Naive thymus-derived CD4-positive, alpha-beta T cell (primary cell): ENCODE results near the gene CCNB1. TPM values are rescaled to one million over a fixed set of nuclear protein-coding genes. Genes with fewer than 3 reads are reported as not detected.
"Not testable (repeated sequence)": the region's sequence is repeated elsewhere in the genome, so short reads cannot be mapped to it uniquely, and the experiment has no call there.

ENCODE experiments used
- ATAC-seq: fragments of 150-1000 bp; cut with Tn5 transposase; 2 replicates; pipeline ENCODE4 v1.10.0; 2021; ENCODE audit warnings: mild to moderate bottlenecking, moderate library complexity
- CTCF ChIA-PET: fragments of 350-600 bp; sonication (Branson Sonifier 250); formaldehyde crosslinking; loops from one replicate; lab custom pipeline; 2021; ENCODE audit warnings: antibody characterized with exemption; lab: Charles Lee
- POLR2A ChIA-PET: fragments of 350-600 bp; sonication (Branson Sonifier 250); formaldehyde crosslinking; loops from one replicate; lab custom pipeline; 2021; ENCODE audit warnings: antibody characterized with exemption, inconsistent platforms; lab: Charles Lee
- DNase-seq, 9 donors: peaks; one replicate each; pipeline versions ENCODE4 v3.0.0 to v3.0.0-alpha.2; 2020 to 2022; ENCODE audit warnings: mixed read lengths in 1 of 9
- H3K27ac ChIP-seq: one replicate; pipeline ENCODE4 v1.7.0; 2013; ENCODE audit warnings: mild to moderate bottlenecking, low read depth, low read length, moderate library complexity
- H3K27me3 ChIP-seq, 2 donors: one replicate each; pipeline ENCODE4 v1.7.0; 2013; ENCODE audit warnings: low read length in 2 of 2, mild to moderate bottlenecking in 2 of 2, moderate library complexity in 2 of 2; ENCODE audit not compliant: control insufficient read depth in 2 of 2, insufficient read depth in 2 of 2
- H3K36me3 ChIP-seq, 3 experiments: 1 replicate in 2 of 3; 2 replicates in 1 of 3; pipeline ENCODE4 v1.7.0; 2013; ENCODE audit warnings: low read length in 3 of 3, mild to moderate bottlenecking in 3 of 3, moderate library complexity in 1 of 3; ENCODE audit not compliant: insufficient read depth in 3 of 3, control insufficient read depth in 2 of 3
- H3K4me1 ChIP-seq, 2 donors: one replicate each; pipeline ENCODE4 v1.7.0; 2013; ENCODE audit warnings: low read length in 2 of 2, mild to moderate bottlenecking in 2 of 2, moderate library complexity in 1 of 2; ENCODE audit not compliant: control insufficient read depth in 2 of 2, insufficient read depth in 2 of 2
- H3K4me3 ChIP-seq: 2 replicates; pipeline ENCODE4 v1.7.0; 2013; ENCODE audit warnings: mild to moderate bottlenecking, low read length
- H3K9me3 ChIP-seq, 3 experiments: 1 replicate in 2 of 3; 2 replicates in 1 of 3; pipeline ENCODE4 v1.7.0; 2013; ENCODE audit warnings: low read length in 3 of 3; ENCODE audit not compliant: control insufficient read depth in 2 of 3
- H3K27ac Mint-ChIP-seq, 9 donors: one replicate each; pipeline ENCODE4 v1.8.0; 2020 to 2022; ENCODE audit warnings: mixed read lengths in 9 of 9, mild to moderate bottlenecking in 8 of 9, moderate library complexity in 5 of 9, inconsistent platforms in 2 of 9
- H3K27me3 Mint-ChIP-seq, 5 donors: one replicate each; pipeline ENCODE4 v1.8.0; 2021 to 2022; ENCODE audit warnings: mixed read lengths in 5 of 5, mild to moderate bottlenecking in 1 of 5
- H3K36me3 Mint-ChIP-seq, 5 donors: one replicate each; pipeline ENCODE4 v1.8.0; 2020 to 2022; ENCODE audit warnings: mixed read lengths in 5 of 5, mild to moderate bottlenecking in 3 of 5, inconsistent platforms in 1 of 5
- H3K4me1 Mint-ChIP-seq, 7 donors: one replicate each; pipeline ENCODE4 v1.8.0; 2020 to 2022; ENCODE audit warnings: mixed read lengths in 7 of 7, mild to moderate bottlenecking in 3 of 7, inconsistent platforms in 1 of 7
- H3K4me3 Mint-ChIP-seq, 10 donors: one replicate each; pipeline ENCODE4 v1.8.0; 2020 to 2022; ENCODE audit warnings: mild to moderate bottlenecking in 10 of 10, mixed read lengths in 10 of 10, moderate library complexity in 6 of 10, inconsistent platforms in 2 of 10
- H3K9me3 Mint-ChIP-seq, 11 donors: one replicate each; pipeline ENCODE4 v1.8.0; 2020 to 2022; ENCODE audit warnings: mixed read lengths in 11 of 11, mild to moderate bottlenecking in 4 of 11, inconsistent platforms in 1 of 11, moderate library complexity in 1 of 11
- intact Hi-C, 2 donors: fragments of 100-400 bp; cut with micrococcal nuclease; formaldehyde crosslinking; loops; one replicate each; pipeline ENCODE4 v1.15.1; 2023
- polyA plus RNA-seq, 2 donors: library from polyadenylated mRNA; unstranded; fragments of 300-500 nt; fragmentation: Illumina TruSeq; gene quantifications; one replicate each; pipeline ENCODE4 v1.2.3, GENCODE V29; 2021
- total RNA-seq, 6 experiments: library from RNA in 5 of 6; stranded (reverse) in 5 of 6; gene quantifications; 1 replicate in 5 of 6; 2 replicates in 1 of 6; pipeline ENCODE4 v1.2.3 and lab custom pipeline; 2021 to 2026

CCNB1 gene
- total and polyA plus RNA-seq, 7 experiments from 2014 or later, result 1.3 to 110 (median 3.4) TPM

DNA sequence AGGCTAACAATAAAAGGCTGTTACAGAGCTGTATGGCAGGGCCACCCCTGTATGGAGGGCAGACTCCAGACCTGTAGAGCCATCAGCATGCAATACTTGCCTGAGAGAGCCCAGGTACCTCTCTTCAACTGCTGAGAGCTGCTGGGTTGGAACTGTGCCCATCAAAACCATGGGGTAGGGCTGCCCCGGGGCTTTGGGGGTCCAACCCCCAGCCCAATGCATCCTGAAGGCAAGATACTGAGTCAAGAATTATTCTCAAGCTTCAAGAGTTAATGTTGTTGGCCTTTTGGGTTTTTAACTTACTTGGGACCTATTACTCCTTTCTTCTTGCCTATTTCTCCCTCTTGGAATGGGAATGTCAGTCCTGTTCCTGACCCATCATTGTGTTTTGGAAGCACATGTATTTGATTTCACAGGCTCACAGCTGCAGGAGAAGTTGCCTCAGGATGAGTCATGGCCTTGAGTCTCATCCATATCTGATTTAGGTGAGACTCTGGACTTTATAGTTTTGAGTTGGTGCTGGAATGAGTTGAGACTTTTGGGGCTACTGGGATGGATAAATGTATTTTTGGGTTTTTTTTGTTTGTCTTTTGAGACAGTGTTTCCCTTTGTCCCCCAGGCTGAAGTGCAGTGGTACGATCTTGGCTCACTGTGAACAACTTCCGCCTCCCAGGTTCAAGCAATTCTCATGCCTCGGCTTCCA is 46.7 kb downstream of the CCNB1 start:
- H3K36me3 ChIP-seq, result peaks cover 0 to 7% (median 0%) of the 10 kb centered on the region in 3 experiments
- Mint-ChIP-seq H3K27ac (no peak overlapping the region), H3K4me1 (peaks cover under 1 to 23% (median 17%) of the 10 kb centered on the region in 7 donors), H3K27me3 (no peaks in the 10 kb centered on the region), H3K4me3 (no peak overlapping the region), H3K36me3 (peaks cover 0 to 3% (median 0%) of the 10 kb centered on the region in 5 donors), H3K9me3 (peaks cover 0 to 3% (median 0%) of the 10 kb centered on the region in 11 donors)
- H3K9me3 ChIP-seq, result no peaks in the 10 kb centered on the region
- no peaks in the 10 kb centered on the region for H3K27me3 ChIP-seq
- POLR2A ChIA-PET, result no interaction called here
- no peak for ATAC-seq
- no peak for DNase-seq
- H3K27ac ChIP-seq, result no peak overlapping the region
- no peak overlapping the region for H3K4me3 ChIP-seq
- CTCF ChIA-PET, result no interaction called here
- intact Hi-C loops, result no loop called here
- H3K4me1 ChIP-seq, result peaks cover 3 to 7% of the 10 kb centered on the region in 2 donors

DNA sequence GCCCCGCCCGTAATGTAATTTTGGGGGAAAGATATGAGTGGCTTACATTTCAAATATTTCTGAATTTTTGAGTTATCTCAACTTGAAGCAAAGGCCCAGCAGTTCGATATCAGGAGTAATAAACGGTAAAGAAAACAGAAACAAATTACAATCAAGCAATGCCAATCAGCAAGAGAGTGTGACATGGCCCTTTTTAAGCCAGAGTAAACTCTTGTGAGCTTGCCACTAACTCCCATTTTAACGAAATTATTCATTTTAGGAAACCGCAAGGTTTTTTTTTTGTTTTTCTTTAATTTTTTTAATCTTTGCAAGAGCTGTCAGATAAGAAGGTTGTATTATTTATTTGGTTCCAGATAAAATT is 50.2 kb downstream of the CCNB1 start:
- DNase-seq, result no peak
- Histone ChIP-seq H3K9me3 (no peaks in the 10 kb centered on the region), H3K27ac (peak overlapping the region; percentile 92), H3K4me1 (peaks cover 5 to 8% of the 10 kb centered on the region in 2 donors), H3K4me3 (peak overlapping the region; percentile 100), H3K27me3 (no peaks in the 10 kb centered on the region), H3K36me3 (peaks cover 0 to 7% (median 0%) of the 10 kb centered on the region in 3 experiments)
- Mint-ChIP-seq H3K27me3 (no peaks in the 10 kb centered on the region), H3K27ac (peak overlapping the region; percentile 96 to 99 (median 97)), H3K4me3 (peak overlapping the region; percentile 95 to 99 (median 96)), H3K9me3 (peaks cover 0 to 5% (median 0%) of the 10 kb centered on the region in 11 donors), H3K4me1 (peaks cover 2 to 34% (median 29%) of the 10 kb centered on the region in 7 donors), H3K36me3 (peaks cover 0 to 10% (median 7%) of the 10 kb centered on the region in 5 donors)
- intact Hi-C loops, result loop anchor here (1.0 kb wide), 8 partner anchors 17 to 174 kb away; partner anchors contain the start of genes AK6 (in 2 of the 2), CCNB1 (in 2 of the 2), CDK7 (in 2 of the 2) and CENPH (in 2 of the 2)
- POLR2A ChIA-PET, result interaction anchor here (1.0 to 3.4 kb wide), 3 partner anchors 18 to 117 kb away, joined by 3 to 18 read pairs (median 5); partner anchors contain the start of gene CDK7
- CTCF ChIA-PET, result interaction anchor here (0.5 to 1.4 kb wide), 3 partner anchors 19 to 359 kb away, joined by 3 read pairs; no protein-coding TSS in a partner anchor
- no peak for ATAC-seq

DNA sequence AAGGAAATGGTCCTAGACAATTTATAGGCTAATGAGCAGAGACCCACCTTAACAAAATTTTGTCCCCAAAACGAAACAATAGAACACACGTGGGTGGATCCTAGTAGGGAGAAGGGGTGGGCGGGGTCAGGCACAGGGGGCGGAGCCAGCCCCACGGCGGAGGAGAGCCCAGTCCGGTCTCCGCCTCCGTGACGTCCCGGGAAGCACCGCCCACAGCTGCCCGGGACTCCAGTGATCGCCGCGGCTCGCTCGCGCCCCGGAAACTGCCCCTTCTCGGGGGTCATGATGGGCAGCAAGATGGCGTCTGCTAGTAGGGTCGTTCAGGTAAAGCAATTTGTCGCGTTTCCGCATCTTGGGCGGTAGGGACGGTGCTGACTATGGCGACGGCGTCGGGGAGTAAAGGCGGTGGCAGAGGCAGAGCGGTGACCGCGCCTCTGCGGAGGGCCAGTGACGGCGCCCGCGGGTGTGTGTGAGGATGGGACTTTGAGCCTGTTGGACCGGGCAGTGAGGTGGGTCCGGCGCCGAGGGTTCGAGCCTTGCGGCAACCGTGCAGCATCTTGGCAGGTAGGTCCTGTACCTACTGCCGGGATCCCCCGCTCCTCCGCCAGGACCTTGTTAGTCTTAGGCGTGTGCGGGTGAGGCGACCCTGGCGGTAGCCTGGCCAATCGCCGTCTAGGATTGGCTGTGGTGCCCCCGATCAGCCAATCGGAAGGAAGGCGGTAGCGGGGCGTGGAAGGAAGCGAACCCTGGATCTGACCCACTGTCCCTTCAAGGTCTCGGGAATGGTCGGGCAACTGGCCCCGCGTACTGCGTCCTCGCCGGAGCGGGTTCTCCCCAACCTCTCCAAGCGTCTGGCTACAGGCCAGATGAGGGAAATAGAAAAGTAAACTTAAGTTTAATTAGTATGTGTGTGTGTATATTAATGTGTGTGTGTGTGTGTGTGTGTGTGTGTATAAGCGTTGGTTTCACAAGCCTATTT is 50.9 kb downstream of the CCNB1 start:
- CTCF ChIA-PET, result interaction anchor here (1.4 kb wide), 1 partner anchor 175 kb away, joined by 3 read pairs; no protein-coding TSS in a partner anchor
- Histone ChIP-seq H3K27me3 (no peaks in the 10 kb centered on the region), H3K4me1 (peaks cover 5 to 8% of the 10 kb centered on the region in 2 donors), H3K27ac (peak overlapping the region; percentile 92), H3K9me3 (no peaks in the 10 kb centered on the region), H3K36me3 (peaks cover 0 to 7% (median 0%) of the 10 kb centered on the region in 3 experiments), H3K4me3 (peak overlapping the region; percentile 100)
- DNase-seq, result peak; percentile 81 to 93 (median 86)
- peak overlapping the region; percentile 95 to 99 (median 96) for H3K4me3 Mint-ChIP-seq
- H3K9me3 Mint-ChIP-seq, result peaks cover 0 to 5% (median 0%) of the 10 kb centered on the region in 11 donors
- intact Hi-C loops, result loop anchor here (1.0 kb wide), 9 partner anchors 16 to 175 kb away; partner anchors contain the start of genes AK6 (in 2 of the 2), CCNB1 (in 2 of the 2), CDK7 (in 2 of the 2) and CENPH (in 2 of the 2)
- ATAC-seq, result peak; percentile 97
- peaks cover 0 to 10% (median 9%) of the 10 kb centered on the region in 5 donors for H3K36me3 Mint-ChIP-seq
- H3K4me1 Mint-ChIP-seq, result peaks cover 2 to 37% (median 29%) of the 10 kb centered on the region in 7 donors
- peak overlapping the region; percentile 96 to 99 (median 97) for H3K27ac Mint-ChIP-seq
- POLR2A ChIA-PET, result interaction anchor here (0.9 to 3.4 kb wide), 4 partner anchors 11 to 117 kb away, joined by 3 to 18 read pairs (median 4); partner anchors contain the start of gene CDK7
- no peaks in the 10 kb centered on the region for H3K27me3 Mint-ChIP-seq

DNA sequence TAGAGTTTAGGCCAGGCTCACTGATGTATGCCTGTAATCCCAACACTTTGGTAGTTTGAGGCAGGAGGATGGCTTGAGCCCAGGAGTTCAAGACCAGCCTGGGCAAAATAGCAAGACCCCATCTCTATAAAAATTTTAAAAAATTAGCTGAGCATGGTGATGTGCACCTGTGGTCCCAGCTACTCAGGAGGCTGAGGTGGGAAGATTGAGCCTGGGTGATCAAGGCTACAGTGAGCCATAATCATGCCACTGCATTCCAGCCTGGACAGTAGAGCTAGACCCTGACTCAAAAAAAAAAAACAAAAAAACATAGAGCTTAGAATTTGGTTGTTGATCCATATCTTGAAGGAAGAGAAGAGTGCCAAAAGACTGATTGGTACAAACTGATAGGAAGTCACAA is 53.0 kb downstream of the CCNB1 start:
- intact Hi-C loops, result no loop called here
- ATAC-seq, result no peak

DNA sequence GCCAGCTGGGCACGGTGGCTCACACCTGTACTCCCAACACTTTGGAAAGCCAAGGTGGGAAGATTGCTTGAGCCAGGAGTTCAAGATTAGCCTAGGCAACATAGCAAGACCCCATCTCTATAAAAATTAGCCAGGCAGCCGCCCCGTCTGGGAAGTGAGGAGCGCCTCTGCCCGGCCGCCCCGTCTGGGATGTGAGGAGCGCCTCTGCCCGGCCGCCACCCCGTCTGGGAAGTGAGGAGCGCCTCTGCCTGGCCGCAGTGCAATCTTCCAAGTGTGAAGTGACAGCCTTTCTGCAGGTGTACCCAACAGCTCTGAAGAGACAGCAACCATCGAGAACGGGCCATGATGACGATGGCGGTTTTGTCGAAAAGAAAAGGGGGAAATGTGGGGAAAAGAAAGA is 53.4 kb downstream of the CCNB1 start:
- POLR2A ChIA-PET, result interaction anchor here (0.7 to 1.2 kb wide), 3 partner anchors 14 to 112 kb away, joined by 3 read pairs; partner anchors contain the start of genes CCDC125 and CDK7
- H3K9me3 Mint-ChIP-seq, H3K4me1 ChIP-seq, ATAC-seq, H3K36me3 ChIP-seq, DNase-seq, CTCF ChIA-PET, H3K27ac ChIP-seq, H3K27me3 Mint-ChIP-seq, H3K4me3 ChIP-seq, H3K9me3 ChIP-seq, H3K27me3 ChIP-seq, intact Hi-C loops: not testable (repeated sequence)
- Mint-ChIP-seq H3K27ac (peak overlapping the region in 1 of 9 donors; percentile 72), H3K4me3 (peak overlapping the region in 1 of 10 donors; percentile 38), H3K4me1 (peaks cover 2 to 33% (median 29%) of the 10 kb centered on the region in 7 donors), H3K36me3 (peaks cover 0 to 10% (median 6%) of the 10 kb centered on the region in 5 donors)

More for the DNA sequence above, 53.0 kb downstream of the CCNB1 start:
- no peaks in the 10 kb centered on the region for H3K27me3 ChIP-seq
- Mint-ChIP-seq H3K4me3 (no peak overlapping the region), H3K9me3 (peaks cover 0 to 5% (median 0%) of the 10 kb centered on the region in 11 donors), H3K4me1 (peaks cover 2 to 35% (median 29%) of the 10 kb centered on the region in 7 donors), H3K36me3 (peaks cover 0 to 10% (median 7%) of the 10 kb centered on the region in 5 donors), H3K27me3 (no peaks in the 10 kb centered on the region), H3K27ac (peak overlapping the region in 1 of 9 donors; percentile 72)
- no peak overlapping the region for H3K4me3 ChIP-seq
- no peak overlapping the region for H3K27ac ChIP-seq
- no peaks in the 10 kb centered on the region for H3K9me3 ChIP-seq
- ChIA-PET CTCF (interaction anchor here (1.0 kb wide), 1 partner anchor 11 kb away, joined by 5 read pairs; no protein-coding TSS in a partner anchor), POLR2A (interaction anchor here (0.7 to 1.3 kb wide), 4 partner anchors 13 to 113 kb away, joined by 3 read pairs; partner anchors contain the start of genes CCDC125 and CDK7)
- H3K36me3 ChIP-seq, result peaks cover 0 to 7% (median 0%) of the 10 kb centered on the region in 3 experiments
- peaks cover 5 to 8% of the 10 kb centered on the region in 2 donors for H3K4me1 ChIP-seq
- no peak for DNase-seq
